GM18519 (cell line): ENCODE data around the gene GPR141.

ENCODE experiments used
- ATAC-seq: cut with Tn5 transposase; IDR thresholded peaks from one replicate; pipeline ENCODE4 v1.9.1; 2021; ENCODE audit warnings: mild to moderate bottlenecking, moderate library complexity; ENCODE audit not compliant: unreplicated experiment, low FRiP score

GPR141 gene, protein sequence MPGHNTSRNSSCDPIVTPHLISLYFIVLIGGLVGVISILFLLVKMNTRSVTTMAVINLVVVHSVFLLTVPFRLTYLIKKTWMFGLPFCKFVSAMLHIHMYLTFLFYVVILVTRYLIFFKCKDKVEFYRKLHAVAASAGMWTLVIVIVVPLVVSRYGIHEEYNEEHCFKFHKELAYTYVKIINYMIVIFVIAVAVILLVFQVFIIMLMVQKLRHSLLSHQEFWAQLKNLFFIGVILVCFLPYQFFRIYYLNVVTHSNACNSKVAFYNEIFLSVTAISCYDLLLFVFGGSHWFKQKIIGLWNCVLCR

DNA sequence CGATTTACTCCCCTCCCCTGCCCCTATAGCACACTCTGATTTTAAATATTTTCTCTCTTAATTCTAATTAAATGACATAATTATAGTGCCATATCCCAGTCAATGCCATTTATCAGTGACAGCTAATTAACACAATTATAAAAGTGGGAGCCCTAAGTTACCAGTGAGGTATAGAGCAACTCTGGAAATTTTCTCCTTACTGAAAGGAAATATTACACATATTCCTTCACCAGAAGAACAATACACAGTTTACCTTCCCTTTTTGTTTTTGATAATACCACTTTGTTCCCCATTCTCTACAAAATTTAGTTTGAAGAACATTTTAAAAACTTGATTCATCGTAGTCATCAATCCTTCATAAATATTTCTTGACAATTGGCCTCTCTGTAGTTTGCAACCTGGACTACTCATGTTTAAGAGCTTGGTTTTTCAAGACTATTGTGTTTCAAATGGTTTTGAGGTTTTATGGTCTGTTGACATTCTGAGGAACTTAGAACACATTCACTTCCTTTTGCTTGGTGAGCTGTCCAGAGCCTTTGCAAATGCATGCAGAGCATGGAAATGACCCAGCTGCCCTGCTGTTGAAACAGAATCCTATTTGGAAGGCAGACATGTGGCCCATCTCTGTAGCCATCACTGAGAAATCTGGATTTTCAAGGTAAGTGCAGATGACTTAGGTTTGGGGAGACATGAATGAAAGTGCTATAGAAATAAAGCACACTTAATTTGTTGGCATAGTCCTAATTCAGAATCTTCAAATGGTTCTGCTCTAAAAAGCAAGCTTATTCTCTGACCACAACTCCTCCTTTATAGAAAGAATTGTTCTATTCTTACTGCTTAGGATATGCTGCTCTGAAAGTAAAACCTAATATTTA is at the start of gene GPR141:
Gene GPR141 (plus strand): TSS at position 521 of the 875 bp plus-strand sequence. CDS start 56,628 bp downstream, outside the sequence.
- peak; percentile 78 for ATAC-seq

DNA sequence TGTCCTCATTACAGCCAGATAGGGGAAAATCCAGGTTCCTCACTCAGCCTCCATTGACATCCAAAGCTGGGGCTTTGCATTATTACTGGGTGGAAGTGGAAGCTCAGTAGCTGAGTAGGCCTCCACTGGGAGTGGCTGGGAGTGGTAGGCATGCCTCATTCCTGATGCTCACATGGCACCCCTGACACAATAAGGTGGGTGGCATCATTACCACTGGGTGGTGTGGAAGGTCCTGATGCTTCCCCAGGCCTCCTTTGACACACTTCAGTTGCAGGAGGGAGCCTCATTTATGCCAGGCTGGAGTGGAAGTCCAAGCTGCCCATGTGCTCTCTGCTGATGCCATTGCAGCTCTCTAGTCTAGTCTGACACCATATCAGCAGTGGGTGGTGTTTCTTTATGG is 48.2 kb upstream of the GPR141 start:
- no peak for ATAC-seq

- ATAC-seq = no peak
Observed at GRCh38 chr7:37642028-37642540, 41.5 kb upstream of the GPR141 start.

DNA sequence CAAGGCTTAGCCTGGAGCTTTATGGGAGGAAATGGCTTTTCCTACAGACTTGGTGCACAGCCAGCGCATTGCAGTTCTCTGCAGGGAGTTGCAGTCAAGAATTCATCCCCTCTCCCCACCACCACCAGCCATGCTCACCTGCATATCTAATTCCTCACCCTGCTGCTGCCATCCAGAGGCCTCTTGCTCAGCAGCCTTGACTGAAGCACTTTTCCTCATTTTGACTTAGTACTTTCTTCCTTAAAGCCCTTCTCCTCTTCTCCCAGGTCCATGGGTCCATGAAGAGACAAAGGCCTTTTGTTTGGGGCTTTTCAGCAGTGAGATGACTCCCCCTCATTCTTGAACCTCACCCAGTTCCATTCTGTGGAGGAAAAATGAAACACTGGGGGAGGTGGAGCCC is 39.7 kb upstream of the GPR141 start:
- ATAC-seq = no peak

GRCh38 chr7:37645282-37646050 is 38.1 kb upstream of the GPR141 start:
- no peak for ATAC-seq

GRCh38 chr7:37656913-37657530 is 26.5 kb upstream of the GPR141 start:
- peak; percentile 73 for ATAC-seq

GRCh38 chr7:37657816-37658215 is 25.8 kb upstream of the GPR141 start:
- ATAC-seq = no peak

DNA sequence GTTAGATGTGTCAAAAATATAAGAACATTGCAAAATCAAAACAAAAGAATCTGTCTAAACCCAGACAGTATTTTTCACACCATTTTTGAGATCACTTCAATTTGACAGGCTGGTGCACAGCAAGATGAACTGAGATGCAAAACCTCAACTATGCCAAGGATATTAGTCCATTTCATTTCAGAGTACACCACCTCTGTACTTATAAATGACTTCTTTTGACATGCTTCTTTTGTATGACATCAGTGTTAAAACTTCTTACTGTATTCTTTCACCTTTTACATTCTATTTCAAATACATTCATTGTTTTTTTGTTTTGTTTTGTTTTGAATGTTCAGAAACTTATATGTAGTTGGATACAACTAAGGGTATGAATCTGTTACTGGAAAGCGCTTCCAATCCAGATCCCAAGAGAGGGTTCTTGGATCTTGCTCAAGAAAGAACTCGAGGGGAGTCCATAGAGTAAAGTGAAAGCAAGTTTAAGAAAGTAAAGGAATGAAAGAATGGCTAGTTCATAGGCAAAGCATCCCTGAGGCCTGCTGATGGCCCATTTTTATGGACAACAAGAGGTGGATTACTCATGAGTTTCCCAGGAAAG is 23.5 kb upstream of the GPR141 start:
- no peak for ATAC-seq

GRCh38 chr7:37660614-37661013 is 23.0 kb upstream of the GPR141 start:
- ATAC-seq = no peak

- ATAC-seq = no peak
Observed at GRCh38 chr7:37663693-37664092, 19.9 kb upstream of the GPR141 start.

GRCh38 chr7:37665352-37666022 is 18.1 kb upstream of the GPR141 start:
- ATAC-seq = no peak

DNA sequence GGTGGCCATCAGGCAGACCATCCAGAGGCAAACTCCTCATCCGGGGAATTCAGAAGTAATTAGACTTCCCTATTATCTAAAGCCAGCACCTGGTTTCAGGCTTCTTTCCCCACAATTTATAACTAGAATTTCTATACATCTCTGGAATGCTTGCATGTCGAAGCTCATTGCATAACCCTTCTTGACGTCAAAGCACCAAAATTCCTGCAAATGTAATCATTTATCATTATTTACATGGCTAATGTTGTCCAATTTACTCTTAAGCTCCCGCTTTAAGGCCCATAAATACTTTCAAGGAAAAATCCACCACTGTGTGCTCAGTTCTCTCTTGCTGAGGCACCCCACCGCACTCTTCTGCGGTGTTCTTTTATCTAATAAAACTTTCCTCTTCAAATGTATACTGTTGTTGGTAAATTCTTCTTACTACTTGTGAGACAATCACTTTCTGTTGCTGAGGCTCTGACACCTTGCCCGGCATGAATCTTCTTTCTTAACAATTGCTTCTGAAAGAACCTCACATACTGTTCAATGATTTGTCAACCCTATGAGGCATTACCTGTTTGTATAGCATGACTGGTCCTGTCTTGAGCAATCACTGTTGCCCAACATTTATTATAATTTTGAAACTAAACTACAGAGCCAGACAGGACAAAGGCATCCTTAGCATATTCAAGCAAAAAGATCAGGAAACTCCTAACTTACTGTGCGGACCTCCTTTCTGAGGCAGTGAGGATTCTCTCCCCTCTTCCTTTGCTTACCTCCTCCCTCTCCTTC is 17.4 kb upstream of the GPR141 start:
- no peak for ATAC-seq

GRCh38 chr7:37669818-37670217 is 13.7 kb upstream of the GPR141 start:
- no peak for ATAC-seq

- no peak for ATAC-seq
Observed at GRCh38 chr7:37670436-37670835, 13.1 kb upstream of the GPR141 start.

GRCh38 chr7:37671876-37672275 is 11.7 kb upstream of the GPR141 start:
- ATAC-seq = no peak

DNA sequence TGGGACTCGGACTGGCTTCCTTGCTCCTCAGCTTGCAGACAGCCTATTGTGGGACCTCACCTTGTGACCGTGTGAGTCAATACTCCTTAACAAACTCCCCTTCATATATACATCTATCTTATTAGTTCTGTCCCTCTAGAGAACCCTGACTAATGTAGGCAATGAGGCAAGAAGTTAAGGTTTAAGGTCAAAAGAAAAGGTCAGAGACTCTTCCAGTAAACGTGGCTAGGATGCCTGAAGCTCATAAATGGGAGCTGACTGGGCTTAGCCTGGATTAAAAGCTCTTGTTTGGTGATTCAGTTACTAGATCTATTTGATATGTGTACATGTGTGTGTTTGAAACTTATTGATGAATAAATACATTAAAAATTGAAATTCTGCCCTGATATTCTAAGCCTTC is 10.6 kb upstream of the GPR141 start:
- ATAC-seq = no peak

GRCh38 chr7:37673523-37673922 is 10.0 kb upstream of the GPR141 start:
- no peak for ATAC-seq

DNA sequence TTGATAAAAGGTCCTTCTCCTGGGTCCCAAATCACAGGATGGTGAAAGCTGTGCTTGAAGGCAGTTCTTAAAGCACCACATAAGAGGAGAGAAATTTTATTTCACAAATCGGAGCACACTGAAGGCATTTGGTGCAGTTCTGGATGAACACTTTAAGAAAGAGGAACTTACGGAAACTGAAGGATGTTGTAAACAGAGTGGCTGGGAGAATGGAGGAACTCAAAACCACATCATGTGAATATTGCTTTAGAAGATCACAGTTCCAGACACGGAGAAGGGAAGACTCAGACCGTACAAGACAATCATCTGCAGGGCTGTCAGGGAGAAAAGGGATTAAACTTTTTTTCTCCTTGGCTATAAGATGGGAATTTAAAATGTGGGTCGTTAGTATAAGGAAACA is 9.0 kb upstream of the GPR141 start:
- no peak for ATAC-seq

GRCh38 chr7:37675749-37676148 is 7.8 kb upstream of the GPR141 start:
- ATAC-seq = no peak
